ENCODE data around the gene GIGYF1. TPM values are rescaled to one million over a fixed set of nuclear protein-coding genes. Genes with fewer than 3 reads are reported as not detected.

GIGYF1 gene
- total RNA-seq, 1 donor from 2014 or later, result 95.1 TPM

DNA sequence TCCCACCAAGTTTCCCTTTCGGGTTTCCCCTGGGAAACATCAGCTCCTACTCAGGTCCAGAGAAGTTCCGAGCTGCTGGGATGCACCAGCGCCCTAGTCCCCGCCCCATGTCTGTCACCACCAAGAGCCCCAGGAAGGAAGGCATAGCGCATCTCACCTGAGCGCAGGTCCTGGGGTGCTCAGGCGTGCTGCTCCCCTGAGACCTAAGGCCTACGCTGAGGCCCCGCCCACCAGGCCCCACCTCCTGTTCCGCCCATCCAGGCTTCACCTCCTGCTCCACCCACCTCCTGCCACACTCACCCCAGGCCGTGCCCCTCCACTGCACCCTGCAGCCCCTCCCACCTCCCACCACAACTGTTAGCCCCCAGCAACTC lies 51.5 kb downstream of the GIGYF1 start:
- no peak overlapping the region for H3K27ac Mint-ChIP-seq
- H3K4me1 Mint-ChIP-seq (ENCODE audit: low read depth), result peaks cover 14% of the 10 kb centered on the region
- no peaks in the 10 kb centered on the region for H3K36me3 Mint-ChIP-seq (ENCODE audit: insufficient read depth)
- no peaks in the 10 kb centered on the region for H3K9me3 Mint-ChIP-seq (ENCODE audit: low read depth)
- H3K4me3 Mint-ChIP-seq (ENCODE audit: low read depth), result no peak overlapping the region
- H3K27me3 Mint-ChIP-seq, result peaks cover 11% of the 10 kb centered on the region
- TF ChIP-seq, protein P1, sequence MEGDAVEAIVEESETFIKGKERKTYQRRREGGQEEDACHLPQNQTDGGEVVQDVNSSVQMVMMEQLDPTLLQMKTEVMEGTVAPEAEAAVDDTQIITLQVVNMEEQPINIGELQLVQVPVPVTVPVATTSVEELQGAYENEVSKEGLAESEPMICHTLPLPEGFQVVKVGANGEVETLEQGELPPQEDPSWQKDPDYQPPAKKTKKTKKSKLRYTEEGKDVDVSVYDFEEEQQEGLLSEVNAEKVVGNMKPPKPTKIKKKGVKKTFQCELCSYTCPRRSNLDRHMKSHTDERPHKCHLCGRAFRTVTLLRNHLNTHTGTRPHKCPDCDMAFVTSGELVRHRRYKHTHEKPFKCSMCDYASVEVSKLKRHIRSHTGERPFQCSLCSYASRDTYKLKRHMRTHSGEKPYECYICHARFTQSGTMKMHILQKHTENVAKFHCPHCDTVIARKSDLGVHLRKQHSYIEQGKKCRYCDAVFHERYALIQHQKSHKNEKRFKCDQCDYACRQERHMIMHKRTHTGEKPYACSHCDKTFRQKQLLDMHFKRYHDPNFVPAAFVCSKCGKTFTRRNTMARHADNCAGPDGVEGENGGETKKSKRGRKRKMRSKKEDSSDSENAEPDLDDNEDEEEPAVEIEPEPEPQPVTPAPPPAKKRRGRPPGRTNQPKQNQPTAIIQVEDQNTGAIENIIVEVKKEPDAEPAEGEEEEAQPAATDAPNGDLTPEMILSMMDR (IDR thresholded peaks at IDR 0.05; ENCODE audit: unreplicated experiment), result no peak
- no peak for DNase-seq (ENCODE audit: low spot score, unreplicated experiment)

GRCh38 chr7:100641860-100642533 lies 52.1 kb downstream of the GIGYF1 start:
- Mint-ChIP-seq H3K27me3 (peaks cover 10% of the 10 kb centered on the region), H3K9me3 (ENCODE audit: low read depth) (no peaks in the 10 kb centered on the region), H3K4me3 (ENCODE audit: low read depth) (no peak overlapping the region), H3K36me3 (ENCODE audit: insufficient read depth) (no peaks in the 10 kb centered on the region), H3K4me1 (ENCODE audit: low read depth) (peaks cover 14% of the 10 kb centered on the region), H3K27ac (no peak overlapping the region)
- TF ChIP-seq, protein P1 (IDR thresholded peaks at IDR 0.05; ENCODE audit: unreplicated experiment), result no peak
- no peak for DNase-seq (ENCODE audit: low spot score, unreplicated experiment)

DNA sequence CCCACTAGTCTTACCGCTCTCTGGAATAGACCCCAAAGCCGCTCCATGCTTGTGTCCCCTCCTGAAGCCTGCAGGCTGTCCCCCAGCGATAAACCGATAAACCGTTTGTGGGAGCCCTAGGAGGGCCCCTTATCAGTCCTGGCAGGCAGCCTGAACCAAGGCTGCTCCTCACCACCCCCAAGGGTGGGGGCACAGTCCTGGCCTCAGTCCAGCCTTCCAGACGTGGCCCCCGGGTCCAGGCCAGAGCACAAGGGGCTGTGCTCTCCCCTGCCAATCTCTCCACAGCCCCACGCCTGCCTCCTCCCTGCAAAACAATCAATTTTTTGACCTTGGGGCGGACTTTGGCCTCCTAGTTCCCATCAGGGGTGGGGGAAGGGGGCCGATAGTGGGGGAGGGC lies 52.6 kb downstream of the GIGYF1 start, which contains the start of gene TFR2:
TFR2 (minus strand) TSS at position 90 of the 397 bp plus-strand sequence; CDS start at position 47, 43 bp downstream.
- Mint-ChIP-seq H3K4me1 (ENCODE audit: low read depth) (peaks cover 14% of the 10 kb centered on the region), H3K9me3 (ENCODE audit: low read depth) (no peaks in the 10 kb centered on the region), H3K27me3 (peaks cover 13% of the 10 kb centered on the region), H3K36me3 (ENCODE audit: insufficient read depth) (no peaks in the 10 kb centered on the region), H3K4me3 (ENCODE audit: low read depth) (no peak within 1 kb of the TSS), H3K27ac (no peak within 1 kb of the TSS)
- no peak for DNase-seq (ENCODE audit: low spot score, unreplicated experiment)
- TF ChIP-seq, protein P1 (IDR thresholded peaks at IDR 0.05; ENCODE audit: unreplicated experiment), result no peak

DNA sequence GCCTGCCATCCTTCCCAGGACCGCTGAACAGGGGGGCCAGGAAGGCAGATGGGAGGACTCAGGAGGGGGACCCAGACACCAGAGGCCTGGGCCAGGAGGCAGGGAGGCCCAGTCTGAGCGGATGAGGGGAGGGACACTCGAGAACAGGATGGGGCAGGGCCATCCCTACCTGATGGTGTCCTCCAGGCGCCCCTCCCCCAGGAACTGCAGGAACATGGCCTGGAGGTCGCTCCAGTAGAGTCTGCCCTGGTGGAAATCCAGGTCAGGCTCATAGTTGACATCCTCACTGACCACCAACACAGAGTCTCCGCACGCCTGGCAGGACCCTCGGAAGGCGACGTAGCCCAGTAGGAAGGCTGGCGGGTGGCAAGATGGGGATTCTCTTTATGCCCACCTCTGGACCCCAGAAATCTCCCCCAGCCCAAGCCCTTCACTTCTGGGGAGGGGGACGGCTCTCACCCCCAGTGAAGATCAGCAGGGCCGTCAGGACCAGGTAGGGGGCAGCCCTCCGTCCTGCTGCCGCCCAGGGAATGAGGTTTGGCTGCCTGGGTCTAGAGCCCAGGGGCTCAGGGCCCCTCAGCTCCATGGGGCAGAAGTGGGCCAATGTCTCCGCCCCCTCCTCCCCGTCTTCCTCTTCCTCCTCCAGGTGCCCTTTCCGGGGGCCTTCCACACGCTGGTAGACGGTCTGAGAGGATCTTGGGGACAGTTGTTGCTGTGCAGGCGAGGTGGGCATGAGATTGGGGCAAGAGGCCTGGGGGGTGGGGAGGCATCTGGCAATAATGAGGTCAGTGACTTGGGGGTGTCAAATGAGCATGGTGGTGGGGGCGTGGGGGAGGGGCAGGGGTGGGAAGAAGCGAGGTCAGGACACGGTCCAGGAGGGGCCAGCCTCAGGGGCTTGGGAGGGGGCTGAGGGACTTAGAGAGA lies 53.3 kb downstream of the GIGYF1 start:
- DNase-seq (ENCODE audit: low spot score, unreplicated experiment), result no peak
- H3K4me3 Mint-ChIP-seq (ENCODE audit: low read depth), result no peak overlapping the region
- H3K4me1 Mint-ChIP-seq (ENCODE audit: low read depth), result peaks cover 14% of the 10 kb centered on the region
- H3K27me3 Mint-ChIP-seq, result peaks cover 13% of the 10 kb centered on the region
- H3K27ac Mint-ChIP-seq, result no peak overlapping the region
- H3K9me3 Mint-ChIP-seq (ENCODE audit: low read depth), result no peaks in the 10 kb centered on the region
- H3K36me3 Mint-ChIP-seq (ENCODE audit: insufficient read depth), result no peaks in the 10 kb centered on the region
- TF ChIP-seq, protein P1 (IDR thresholded peaks at IDR 0.05; ENCODE audit: unreplicated experiment), result no peak

DNA sequence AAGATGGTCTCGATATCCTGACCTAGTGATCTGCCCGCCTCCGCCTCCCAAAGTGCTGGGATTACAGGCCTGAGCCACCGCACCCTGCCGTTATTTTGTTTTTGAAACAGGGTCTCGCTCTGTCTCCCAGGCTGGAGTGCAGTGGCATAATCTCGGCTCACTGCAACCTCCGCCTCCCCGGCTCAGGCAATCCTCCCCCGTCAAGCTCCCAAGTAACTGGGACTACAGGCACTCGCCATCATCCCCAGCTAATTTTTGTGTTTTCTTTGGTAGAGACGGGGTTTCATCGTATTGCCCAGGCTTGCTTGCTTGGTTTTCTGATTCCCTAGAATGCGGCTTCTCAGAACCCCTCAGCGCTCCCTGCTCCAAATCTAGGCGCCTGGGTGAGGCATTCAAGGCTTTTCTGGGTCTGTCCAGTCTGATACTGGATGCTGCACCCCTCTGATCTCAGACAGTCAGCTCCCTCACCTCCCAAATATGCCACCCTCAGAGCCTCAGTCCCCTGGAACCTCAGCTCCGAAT lies 54.0 kb downstream of the GIGYF1 start:
- Mint-ChIP-seq H3K9me3 (ENCODE audit: low read depth) (no peaks in the 10 kb centered on the region), H3K36me3 (ENCODE audit: insufficient read depth) (no peaks in the 10 kb centered on the region), H3K27ac (no peak overlapping the region), H3K27me3 (peaks cover 9% of the 10 kb centered on the region), H3K4me3 (ENCODE audit: low read depth) (no peak overlapping the region), H3K4me1 (ENCODE audit: low read depth) (peaks cover 14% of the 10 kb centered on the region)
- TF ChIP-seq, protein P1 (IDR thresholded peaks at IDR 0.05; ENCODE audit: unreplicated experiment), result no peak
- DNase-seq (ENCODE audit: low spot score, unreplicated experiment), result no peak
